IMR-90 (cell line): ENCODE data around the gene KCNMA1. TPM values are rescaled to one million over a fixed set of nuclear protein-coding genes. Genes with fewer than 3 reads are reported as not detected.
"Not testable (repeated sequence)": the region's sequence is repeated elsewhere in the genome, so short reads cannot be mapped to it uniquely, and the experiment has no call there.

Experiments used
- ATAC-seq: fragments of 200-7000 bp; cut with Tn5 transposase; 2 replicates; pipeline ENCODE4 v1.9.1; 2020; ENCODE audit warnings: low read depth, mild to moderate bottlenecking, moderate library complexity
- BruUV-seq: library from RNA; stranded (reverse); fragments of 400-500 nt; replicated peaks from 2 replicates; lab custom pipeline; 2021; lab: Mats Ljungman, UMichigan
- CTCF ChIA-PET: fragments of 300-600 bp; formaldehyde crosslinking; extraction: SDS; loops from one replicate; lab custom pipeline; 2021; ENCODE audit warnings: antibody characterized with exemption; lab: Yijun Ruan, JAX
- POLR2A ChIA-PET: fragments of 300-600 bp; sonication (Branson Sonifier 250); formaldehyde crosslinking; loops from one replicate; lab custom pipeline; 2022; ENCODE audit warnings: antibody characterized with exemption; ENCODE audit not compliant: unreplicated experiment; lab: Charles Lee
- DNase-seq: peaks from one replicate; pipeline ENCODE4 v3.0.0; 2013
- H2AFZ ChIP-seq: replicated peaks from 2 replicates; pipeline ENCODE3; 2013; ENCODE audit warnings: low read length, mild to moderate bottlenecking; ENCODE audit not compliant: poor library complexity
- H2AK5ac ChIP-seq: 2 replicates; pipeline ENCODE4 v1.6.1; 2013; ENCODE audit warnings: low read depth, low read length, inconsistent platforms
- H2AK9ac ChIP-seq: replicated peaks from 2 replicates; pipeline ENCODE3; 2013; ENCODE audit warnings: mild to moderate bottlenecking, low read depth, low read length, moderate library complexity; ENCODE audit not compliant: poor library complexity
- H2BK120ac ChIP-seq: 2 replicates; pipeline ENCODE4 v1.6.1; 2013; ENCODE audit warnings: low read depth, low read length, inconsistent platforms
- H2BK15ac ChIP-seq: 3 replicates; pipeline ENCODE4 v1.6.1; 2013; ENCODE audit warnings: low read depth, low read length, inconsistent platforms
- H2BK20ac ChIP-seq: 2 replicates; pipeline ENCODE4 v1.6.1; 2013; ENCODE audit warnings: low read depth, mild to moderate bottlenecking, inconsistent platforms, low read length, moderate library complexity
- H2BK5ac ChIP-seq: 2 replicates; pipeline ENCODE4 v1.6.1; 2013; ENCODE audit warnings: mild to moderate bottlenecking, low read depth, low read length, inconsistent platforms; ENCODE audit not compliant: poor library complexity, severe bottlenecking
- H3K14ac ChIP-seq: replicated peaks from 2 replicates; pipeline ENCODE4 v1.6.1; 2013; ENCODE audit warnings: low read depth, low read length, inconsistent platforms
- H3K18ac ChIP-seq: 2 replicates; pipeline ENCODE4 v1.6.1; 2013; ENCODE audit warnings: low read depth, low read length, control low read depth
- H3K23ac ChIP-seq: 2 replicates; pipeline ENCODE4 v1.6.1; 2013; ENCODE audit warnings: low read depth, low read length, inconsistent platforms
- H3K27ac ChIP-seq: 2 replicates; pipeline ENCODE4 v1.5.1; 2013; ENCODE audit warnings: mild to moderate bottlenecking, control low read depth, low read length; ENCODE audit not compliant: insufficient read depth
- H3K27me3 ChIP-seq: 2 replicates; pipeline ENCODE4 v1.6.1; 2013; ENCODE audit warnings: low read length; ENCODE audit not compliant: control insufficient read depth, insufficient read depth
- H3K36me3 ChIP-seq: 2 replicates; pipeline ENCODE4 v1.6.1; 2013; ENCODE audit warnings: low read length, mixed read lengths; ENCODE audit not compliant: control insufficient read depth, insufficient read depth
- H3K4ac ChIP-seq: 2 replicates; pipeline ENCODE4 v1.6.1; 2013; ENCODE audit warnings: low read depth, low read length, inconsistent platforms
- H3K4me1 ChIP-seq: 2 replicates; pipeline ENCODE4 v1.6.1; 2013; ENCODE audit warnings: low read length, mixed read lengths; ENCODE audit not compliant: control insufficient read depth, insufficient read depth
- H3K4me2 ChIP-seq: 2 replicates; pipeline ENCODE4 v1.6.1; 2013; ENCODE audit warnings: low read depth, mild to moderate bottlenecking, control low read depth, low read length, moderate library complexity
- H3K4me3 ChIP-seq: 2 replicates; pipeline ENCODE4 v1.5.1; 2013; ENCODE audit warnings: low read depth, mild to moderate bottlenecking, control low read depth, low read length, moderate library complexity; ENCODE audit not compliant: insufficient read depth
- H3K56ac ChIP-seq: 2 replicates; pipeline ENCODE4 v1.6.1; 2013; ENCODE audit warnings: low read length, inconsistent platforms; ENCODE audit not compliant: insufficient read depth; ENCODE audit errors: extremely low read depth
- H3K79me1 ChIP-seq, 2 experiments: 2 replicates each; pipeline ENCODE4 v1.6.1; 2013; ENCODE audit warnings: low read length in 2 of 2, inconsistent platforms in 1 of 2, low read depth in 1 of 2
- H3K9ac ChIP-seq: 2 replicates; pipeline ENCODE4 v1.6.1; 2013; ENCODE audit warnings: low read depth, low read length, control low read depth
- H3K9me1 ChIP-seq: 2 replicates; pipeline ENCODE4 v1.6.1; 2013; ENCODE audit warnings: low read length, inconsistent platforms; ENCODE audit not compliant: insufficient read depth
- H3K9me3 ChIP-seq: 2 replicates; pipeline ENCODE4 v1.6.1; 2013; ENCODE audit warnings: low read length; ENCODE audit not compliant: control insufficient read depth, insufficient read depth
- H4K20me1 ChIP-seq: 2 replicates; pipeline ENCODE4 v1.6.1; 2013; ENCODE audit warnings: low read length, inconsistent platforms; ENCODE audit not compliant: insufficient read depth
- H4K5ac ChIP-seq: 2 replicates; pipeline ENCODE4 v1.6.1; 2013; ENCODE audit warnings: mild to moderate bottlenecking, low read depth, low read length, control low read depth
- H4K8ac ChIP-seq, 2 experiments: 2 replicates each; pipeline ENCODE4 v1.6.1; 2013; ENCODE audit warnings: low read depth in 2 of 2, low read length in 2 of 2, control low read depth in 1 of 2, inconsistent platforms in 1 of 2
- H4K91ac ChIP-seq: 2 replicates; pipeline ENCODE4 v1.6.1; 2013; ENCODE audit warnings: low read depth, low read length, inconsistent platforms; ENCODE audit not compliant: insufficient read depth
- WGBS, 2 experiments: methylation state at CpG; one replicate each; pipeline versions ENCODE4 v1.1.5 to v1.1.7; 2013; ENCODE audit warnings: missing lambda C conversion rate in 2 of 2; ENCODE audit not compliant: insufficient read length in 1 of 2; ENCODE audit errors: extremely low coverage in 2 of 2; 5-methylcytosine and 5-hydroxymethylcytosine counted together
- dilution Hi-C: fragments of 300-500 bp; cut with HindIII; formaldehyde crosslinking; loops from one replicate; pipeline ENCODE4 v1.14.3; 2018; ENCODE audit warnings: low sequenced_read_pairs; ENCODE audit not compliant: unreplicated experiment
- in situ Hi-C: fragments of 300-500 bp; cut with MboI; formaldehyde crosslinking; loops from 3 replicates; pipeline ENCODE4 v1.14.3; 2019; ENCODE audit warnings: low sequenced_read_pairs, inconsistent platforms, mixed read lengths
- intact Hi-C: fragments of 100-400 bp; cut with micrococcal nuclease; formaldehyde crosslinking; loops from 2 replicates; pipeline ENCODE4 v1.10.0; 2022
- polyA plus RNA-seq, 3 experiments: library from polyadenylated mRNA; depleted of rRNA; stranded (reverse); fragments of >200 nt; gene quantifications; 2 replicates each; pipeline ENCODE4 v1.2.3, GENCODE V29; 2012; ENCODE audit warnings: low replicate concordance in 1 of 3
- total RNA-seq: library from RNA; depleted of rRNA; stranded (reverse); fragments of >200 nt; gene quantifications from 2 replicates; pipeline ENCODE4 v1.2.3, GENCODE V29; 2012

Gene KCNMA1
- total and polyA plus RNA-seq, 2 of the 4 experiments (the other 2 are of a cell fraction): 25.6 to 29.6 TPM

GRCh38 chr10:77572520-77572919, 65.1 kb downstream of the KCNMA1 start:
- in situ Hi-C loops, H3K23ac ChIP-seq, intact Hi-C loops, H2BK15ac ChIP-seq, H3K56ac ChIP-seq, H4K8ac ChIP-seq, H3K4me3 ChIP-seq, CTCF ChIA-PET, H3K27ac ChIP-seq, H2BK5ac ChIP-seq, H4K20me1 ChIP-seq, H3K4me1 ChIP-seq, H2AK5ac ChIP-seq, ATAC-seq, H2AK9ac ChIP-seq, DNase-seq, H2AFZ ChIP-seq, POLR2A ChIA-PET, H4K5ac ChIP-seq, dilution Hi-C loops, H3K27me3 ChIP-seq, H2BK20ac ChIP-seq, H3K18ac ChIP-seq, H2BK120ac ChIP-seq, H3K14ac ChIP-seq, H3K4me2 ChIP-seq, H3K9me3 ChIP-seq, H3K4ac ChIP-seq, H3K36me3 ChIP-seq, H3K9ac ChIP-seq, BruUV-seq, H4K91ac ChIP-seq: not testable (repeated sequence)
- peaks cover 12% of the 10 kb centered on the region; the same call in 1 of the 2 replicates for H3K9me1 ChIP-seq
- WGBS, 2 experiments: no CpG with 5 or more reads among the region's 4 CpGs
- peaks cover 0 to 12% of the 10 kb centered on the region in 2 experiments; a peak in 2 of 4 replicates for H3K79me1 ChIP-seq
